ENCODE results near the gene AS3MT. TPM values are rescaled to one million over a fixed set of nuclear protein-coding genes. Genes with fewer than 3 reads are reported as not detected.

Gene AS3MT
- total RNA-seq, 2 donors from 2014 or later, result 1.0 TPM; not detected in 1

DNA sequence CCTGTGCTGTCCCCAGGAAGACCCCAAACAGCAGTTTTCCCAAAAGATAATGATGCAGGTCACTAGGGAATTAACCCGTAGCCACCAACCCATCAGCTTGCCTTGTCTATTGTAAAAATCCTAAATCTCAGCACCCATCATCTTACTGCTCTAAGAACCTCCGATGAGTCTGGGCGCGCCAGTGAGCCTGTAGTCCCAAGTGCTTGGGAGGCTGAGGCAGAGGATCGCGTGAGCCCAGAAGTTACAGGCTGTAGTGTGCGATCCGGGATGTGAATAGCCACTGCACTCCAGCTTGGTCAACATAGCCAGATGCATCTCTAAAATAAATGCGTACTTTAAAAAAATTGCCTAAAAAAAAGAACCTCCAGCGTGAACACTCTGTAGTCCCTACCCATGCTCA lies 951 bp downstream of the AS3MT start:
- Mint-ChIP-seq H3K27ac (peak overlapping the region; percentile 67), H3K4me3 (no peak overlapping the region), H3K27me3 (peaks cover 19% of the 10 kb centered on the region), H3K4me1 (peaks cover 10% of the 10 kb centered on the region), H3K36me3 (ENCODE audit: low read depth) (peaks cover 3% of the 10 kb centered on the region)
- DNase-seq (no peak), ATAC-seq (no peak)
- no peaks in the 10 kb centered on the region for H3K9me3 ChIP-seq (ENCODE audit: control insufficient read depth, low read length, poor library complexity, severe bottlenecking)

DNA sequence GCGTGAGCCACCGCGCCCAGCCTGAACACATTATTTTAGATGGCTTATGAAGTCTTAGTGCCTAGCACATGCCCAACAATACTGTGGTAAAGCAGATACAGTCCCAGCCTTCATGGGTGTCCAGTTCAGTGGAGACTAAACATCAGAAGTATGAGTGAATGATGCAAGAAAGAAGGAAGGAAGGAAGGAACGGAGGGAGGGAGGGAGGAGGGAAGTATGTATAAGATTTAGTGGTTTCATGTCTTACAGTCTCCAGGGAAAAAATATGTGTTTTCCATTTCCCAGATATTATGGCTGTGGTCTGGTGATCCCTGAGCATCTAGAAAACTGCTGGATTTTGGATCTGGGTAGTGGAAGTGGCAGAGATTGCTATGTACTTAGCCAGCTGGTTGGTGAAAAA lies 2.9 kb downstream of the AS3MT start:
- peaks cover 3% of the 10 kb centered on the region for H3K36me3 Mint-ChIP-seq (ENCODE audit: low read depth)
- DNase-seq, result no peak
- H3K27me3 Mint-ChIP-seq, result peaks cover 19% of the 10 kb centered on the region
- H3K4me1 Mint-ChIP-seq, result peaks cover 10% of the 10 kb centered on the region
- no peak for ATAC-seq
- no peaks in the 10 kb centered on the region for H3K9me3 ChIP-seq (ENCODE audit: control insufficient read depth, low read length, poor library complexity, severe bottlenecking)
- no peak overlapping the region for H3K4me3 Mint-ChIP-seq
- no peak overlapping the region for H3K27ac Mint-ChIP-seq

DNA sequence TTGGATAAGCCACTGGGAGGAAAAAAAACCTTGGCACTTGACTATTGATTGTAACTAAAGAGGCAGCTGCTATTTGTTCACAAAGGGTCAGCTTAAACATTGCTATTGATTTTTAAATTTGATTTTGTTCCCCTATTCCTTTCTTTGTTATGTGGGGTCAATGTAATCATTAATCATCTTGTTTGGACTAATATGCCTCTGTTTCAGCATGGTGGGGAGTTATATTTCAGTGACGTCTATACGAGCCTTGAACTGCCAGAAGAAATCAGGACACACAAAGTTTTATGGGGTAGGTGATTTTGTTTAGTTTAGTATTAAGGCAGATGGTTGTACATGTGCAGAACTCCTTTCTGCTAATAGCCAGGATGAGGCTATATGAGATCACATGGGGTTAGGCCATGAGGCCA lies 7.5 kb downstream of the AS3MT start:
- ATAC-seq (no peak), DNase-seq (no peak)
- no peaks in the 10 kb centered on the region for H3K27me3 Mint-ChIP-seq
- H3K27ac Mint-ChIP-seq, result no peak overlapping the region
- H3K36me3 Mint-ChIP-seq (ENCODE audit: low read depth), result no peaks in the 10 kb centered on the region
- no peaks in the 10 kb centered on the region for H3K9me3 ChIP-seq (ENCODE audit: control insufficient read depth, low read length, poor library complexity, severe bottlenecking)
- no peak overlapping the region for H3K4me3 Mint-ChIP-seq
- no peaks in the 10 kb centered on the region for H3K4me1 Mint-ChIP-seq

DNA sequence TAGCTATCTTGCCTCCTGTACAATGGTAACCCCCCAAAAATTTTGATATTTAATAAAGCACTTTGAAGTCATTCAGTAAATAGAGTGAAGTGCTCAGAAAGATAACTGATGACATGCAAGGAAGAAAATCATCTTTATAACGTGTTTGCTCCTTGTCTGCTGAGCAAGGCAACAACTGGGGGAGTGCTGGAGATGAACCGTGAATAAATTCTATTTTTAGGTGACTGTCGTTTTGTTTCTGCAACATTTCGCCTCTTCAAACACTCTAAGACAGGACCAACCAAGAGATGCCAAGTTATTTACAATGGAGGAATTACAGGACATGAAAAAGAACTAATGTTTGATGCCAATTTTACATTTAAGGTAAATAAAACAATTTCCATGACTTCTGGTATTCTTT lies 9.4 kb downstream of the AS3MT start:
- Mint-ChIP-seq H3K36me3 (ENCODE audit: low read depth) (no peaks in the 10 kb centered on the region), H3K27me3 (no peaks in the 10 kb centered on the region), H3K4me1 (no peaks in the 10 kb centered on the region), H3K4me3 (no peak overlapping the region), H3K27ac (no peak overlapping the region)
- no peaks in the 10 kb centered on the region for H3K9me3 ChIP-seq (ENCODE audit: control insufficient read depth, low read length, poor library complexity, severe bottlenecking)
- DNase-seq (no peak), ATAC-seq (no peak)

DNA sequence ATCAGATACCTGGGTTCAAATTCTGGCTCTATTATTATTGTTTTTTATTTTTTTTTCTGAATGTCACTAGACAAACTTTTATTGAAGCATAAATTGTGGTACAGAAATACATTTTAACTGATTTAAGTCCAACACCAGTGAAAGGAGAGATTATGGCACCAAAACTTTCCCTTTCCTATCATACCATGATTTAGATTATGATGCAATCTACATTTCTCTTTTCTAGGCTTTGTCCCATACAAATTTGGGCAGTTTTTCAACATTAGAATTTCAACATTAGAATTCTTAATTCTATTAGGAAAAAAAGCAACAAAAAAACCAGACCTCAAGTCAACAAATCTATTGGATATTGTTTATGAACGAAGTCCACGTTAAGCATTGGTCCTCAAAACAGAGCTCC lies 11.0 kb downstream of the AS3MT start:
- H3K27me3 Mint-ChIP-seq, result no peaks in the 10 kb centered on the region
- no peaks in the 10 kb centered on the region for H3K36me3 Mint-ChIP-seq (ENCODE audit: low read depth)
- H3K9me3 ChIP-seq (ENCODE audit: control insufficient read depth, low read length, poor library complexity, severe bottlenecking), result no peaks in the 10 kb centered on the region
- DNase-seq (no peak), ATAC-seq (no peak)
- H3K4me1 Mint-ChIP-seq, result no peaks in the 10 kb centered on the region
- no peak overlapping the region for H3K27ac Mint-ChIP-seq
- no peak overlapping the region for H3K4me3 Mint-ChIP-seq

DNA sequence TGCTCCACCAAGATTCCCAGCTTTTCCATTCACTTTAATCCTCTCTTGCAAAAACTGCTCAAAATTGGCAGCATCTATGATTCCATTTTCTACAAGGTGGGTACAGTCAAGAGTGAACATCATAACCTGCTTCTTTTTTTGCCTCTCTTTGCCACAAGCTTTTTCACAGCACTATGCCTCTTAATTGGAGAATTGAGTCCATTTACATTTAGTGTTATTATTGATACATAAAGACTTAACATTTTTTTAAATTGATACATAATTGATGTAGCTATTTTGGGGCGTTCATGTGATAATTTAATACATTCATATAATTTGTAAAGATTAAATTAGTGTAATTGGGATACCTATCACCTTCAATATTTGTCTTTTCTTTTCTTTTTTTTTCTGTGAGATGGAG lies 18.8 kb downstream of the AS3MT start:
- peaks cover 3% of the 10 kb centered on the region for H3K36me3 Mint-ChIP-seq (ENCODE audit: low read depth)
- no peak for DNase-seq
- no peak for ATAC-seq
- no peak overlapping the region for H3K27ac Mint-ChIP-seq
- peaks cover 4% of the 10 kb centered on the region for H3K4me1 Mint-ChIP-seq
- no peak overlapping the region for H3K4me3 Mint-ChIP-seq
- no peaks in the 10 kb centered on the region for H3K9me3 ChIP-seq (ENCODE audit: control insufficient read depth, low read length, poor library complexity, severe bottlenecking)
- H3K27me3 Mint-ChIP-seq, result no peaks in the 10 kb centered on the region

DNA sequence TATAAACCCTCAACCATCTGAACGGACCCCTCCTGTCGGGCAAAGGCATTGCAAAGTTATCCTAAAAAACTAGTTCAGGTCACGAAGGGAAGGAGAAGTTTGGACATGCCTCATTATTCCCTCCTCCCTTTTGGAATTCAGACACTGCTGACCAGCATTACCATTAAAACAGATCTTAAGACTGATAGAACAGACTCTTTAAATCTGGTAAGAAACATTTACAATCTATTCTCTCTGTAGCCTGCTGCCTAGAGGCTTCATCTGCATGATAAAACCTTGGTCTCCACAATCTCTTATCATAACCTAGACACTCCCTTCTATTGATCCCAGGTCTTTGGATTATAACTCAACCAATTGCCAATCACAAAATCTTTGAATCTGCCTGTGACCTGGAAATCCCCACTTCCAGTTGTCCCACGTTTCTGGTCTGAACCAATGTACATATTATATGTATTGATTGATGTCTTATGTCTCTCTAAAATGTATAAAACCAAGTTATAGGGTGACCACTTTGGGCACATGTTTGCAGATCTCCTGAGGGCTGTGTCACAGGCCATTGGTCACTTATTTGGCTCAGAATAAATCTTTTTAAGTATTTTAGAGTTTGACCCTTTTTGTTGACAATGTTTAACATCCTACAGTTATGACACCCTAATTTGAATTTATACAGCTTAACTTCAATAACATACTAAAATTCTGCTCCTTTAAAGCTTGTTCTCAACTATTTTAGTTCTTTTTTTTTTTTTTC lies 25.4 kb downstream of the AS3MT start:
- Mint-ChIP-seq H3K4me1 (no peaks in the 10 kb centered on the region), H3K27ac (no peak overlapping the region), H3K27me3 (no peaks in the 10 kb centered on the region), H3K4me3 (no peak overlapping the region), H3K36me3 (ENCODE audit: low read depth) (peaks cover 2% of the 10 kb centered on the region)
- no peaks in the 10 kb centered on the region for H3K9me3 ChIP-seq (ENCODE audit: control insufficient read depth, low read length, poor library complexity, severe bottlenecking)
- ATAC-seq (no peak), DNase-seq (no peak)

DNA sequence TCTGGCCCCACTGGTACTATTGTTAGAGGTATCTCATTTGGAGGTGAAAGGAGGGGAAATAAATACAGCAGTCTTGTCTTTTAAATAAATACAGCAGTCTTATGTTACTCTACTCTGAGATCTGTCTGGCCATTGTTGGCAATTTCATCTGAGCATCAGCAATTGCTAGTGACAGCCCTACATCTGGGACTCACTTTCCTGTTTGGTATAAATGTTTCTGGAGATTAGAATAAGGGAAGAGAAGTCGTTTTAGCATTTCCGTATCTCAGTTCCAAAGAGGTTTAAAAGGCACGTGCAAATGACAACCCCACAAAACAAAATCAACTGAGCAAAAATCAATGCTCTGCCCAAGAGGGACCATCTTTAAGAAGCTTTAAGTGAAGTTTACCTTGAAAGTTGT lies 30.7 kb downstream of the AS3MT start:
- DNase-seq, result no peak
- H3K9me3 ChIP-seq (ENCODE audit: control insufficient read depth, low read length, poor library complexity, severe bottlenecking), result no peaks in the 10 kb centered on the region
- no peak overlapping the region for H3K4me3 Mint-ChIP-seq
- no peaks in the 10 kb centered on the region for H3K4me1 Mint-ChIP-seq
- no peak for ATAC-seq
- H3K36me3 Mint-ChIP-seq (ENCODE audit: low read depth), result peaks cover 2% of the 10 kb centered on the region
- H3K27me3 Mint-ChIP-seq, result no peaks in the 10 kb centered on the region
- no peak overlapping the region for H3K27ac Mint-ChIP-seq

DNA sequence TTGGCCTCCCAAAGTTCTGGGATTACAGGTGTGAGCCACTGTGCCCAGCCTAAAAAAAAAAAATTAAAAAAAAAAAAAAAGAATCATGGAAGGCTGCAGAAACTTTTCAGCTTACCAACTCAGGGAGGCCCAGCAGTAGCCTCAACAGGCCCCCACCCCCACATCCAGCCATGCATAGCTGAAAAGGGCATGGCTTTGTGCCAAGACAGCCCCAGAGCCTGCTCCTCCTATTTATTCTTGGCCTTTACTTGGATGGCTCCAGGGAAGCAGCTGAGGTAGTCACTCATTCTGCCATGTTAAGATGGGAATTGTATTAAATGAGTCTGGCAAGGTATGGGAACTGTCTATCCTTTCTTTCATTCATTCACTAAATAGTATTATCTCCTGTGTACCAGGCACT lies 35.1 kb downstream of the AS3MT start:
- no peaks in the 10 kb centered on the region for H3K27me3 Mint-ChIP-seq
- H3K27ac Mint-ChIP-seq, result no peak overlapping the region
- H3K36me3 Mint-ChIP-seq (ENCODE audit: low read depth), result peaks cover 2% of the 10 kb centered on the region
- H3K4me3 Mint-ChIP-seq, result no peak overlapping the region
- ATAC-seq (no peak), DNase-seq (no peak)
- H3K9me3 ChIP-seq (ENCODE audit: control insufficient read depth, low read length, poor library complexity, severe bottlenecking), result no peaks in the 10 kb centered on the region
- H3K4me1 Mint-ChIP-seq, result no peaks in the 10 kb centered on the region

DNA sequence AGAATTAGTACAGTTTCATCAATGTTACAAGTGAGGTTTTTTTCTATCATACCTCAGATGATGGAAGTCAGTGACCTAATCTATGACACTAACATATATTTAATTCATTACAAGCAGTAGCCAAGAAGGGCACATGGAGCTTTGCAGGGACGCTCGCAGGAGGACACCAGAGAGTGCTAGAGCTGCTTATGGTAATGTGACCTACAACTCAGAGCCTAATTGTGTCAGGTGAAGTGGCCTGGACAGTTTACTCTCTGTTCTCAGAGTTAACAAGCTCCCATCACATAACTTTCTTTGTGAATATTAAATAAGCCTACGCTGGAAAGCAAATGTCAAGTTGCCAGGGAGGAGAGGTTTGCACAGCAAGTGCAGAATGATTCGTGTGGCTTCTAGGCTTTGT lies 37.2 kb downstream of the AS3MT start:
- Mint-ChIP-seq H3K36me3 (ENCODE audit: low read depth) (peaks cover 2% of the 10 kb centered on the region), H3K27ac (no peak overlapping the region), H3K4me3 (no peak overlapping the region), H3K4me1 (no peaks in the 10 kb centered on the region), H3K27me3 (no peaks in the 10 kb centered on the region)
- H3K9me3 ChIP-seq (ENCODE audit: control insufficient read depth, low read length, poor library complexity, severe bottlenecking), result no peaks in the 10 kb centered on the region
- DNase-seq, result no peak
- no peak for ATAC-seq

DNA sequence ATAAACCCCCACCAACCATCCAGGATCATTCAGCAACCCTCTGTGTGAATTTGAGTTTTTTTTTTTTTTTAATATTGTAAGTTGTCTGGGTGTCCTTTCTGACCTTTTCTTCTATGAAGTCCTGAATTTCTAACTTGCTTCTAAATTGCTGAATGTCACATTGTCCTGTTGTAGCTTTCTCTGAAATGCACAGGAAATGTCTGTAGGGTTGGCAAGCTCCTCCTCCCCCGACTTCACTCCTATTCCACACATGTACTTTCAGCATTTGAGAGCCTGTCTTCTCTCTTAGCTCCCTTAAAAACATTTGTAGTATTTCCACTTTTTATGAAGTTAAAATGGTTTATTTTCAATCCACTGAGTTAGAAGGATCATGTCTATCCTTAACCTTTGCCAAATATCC lies 45.5 kb downstream of the AS3MT start:
- ATAC-seq (no peak), DNase-seq (no peak)
- H3K36me3 Mint-ChIP-seq (ENCODE audit: low read depth), result no peaks in the 10 kb centered on the region
- H3K27me3 Mint-ChIP-seq, result peaks cover 13% of the 10 kb centered on the region
- no peak overlapping the region for H3K27ac Mint-ChIP-seq
- H3K4me3 Mint-ChIP-seq, result no peak overlapping the region
- no peaks in the 10 kb centered on the region for H3K9me3 ChIP-seq (ENCODE audit: control insufficient read depth, low read length, poor library complexity, severe bottlenecking)
- peaks cover 13% of the 10 kb centered on the region for H3K4me1 Mint-ChIP-seq

DNA sequence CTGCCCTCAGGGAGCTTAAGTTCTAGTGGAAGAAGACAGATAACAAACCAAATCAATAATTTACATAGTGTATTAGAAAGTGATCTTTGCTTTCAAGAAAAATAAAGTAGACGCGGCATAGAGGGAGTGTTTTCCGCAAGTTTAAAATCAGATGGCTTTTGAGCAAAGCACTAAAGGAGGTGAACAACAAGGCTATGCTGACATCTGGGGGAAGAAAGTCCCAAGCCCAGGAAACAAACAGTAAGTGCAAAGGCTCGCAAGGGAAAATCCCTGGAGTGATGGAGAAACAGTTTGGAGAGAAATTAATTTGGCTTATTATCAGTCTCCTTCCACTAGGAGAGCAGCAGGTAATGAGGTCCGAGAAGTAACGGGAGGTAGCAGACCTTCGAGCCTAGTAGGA lies 46.9 kb downstream of the AS3MT start:
- peaks cover 25% of the 10 kb centered on the region for H3K4me1 Mint-ChIP-seq
- DNase-seq (no peak), ATAC-seq (no peak)
- peaks cover 13% of the 10 kb centered on the region for H3K27me3 Mint-ChIP-seq
- H3K9me3 ChIP-seq (ENCODE audit: control insufficient read depth, low read length, poor library complexity, severe bottlenecking), result no peaks in the 10 kb centered on the region
- H3K36me3 Mint-ChIP-seq (ENCODE audit: low read depth), result no peaks in the 10 kb centered on the region
- no peak overlapping the region for H3K27ac Mint-ChIP-seq
- H3K4me3 Mint-ChIP-seq, result peak overlapping the region; percentile 96

DNA sequence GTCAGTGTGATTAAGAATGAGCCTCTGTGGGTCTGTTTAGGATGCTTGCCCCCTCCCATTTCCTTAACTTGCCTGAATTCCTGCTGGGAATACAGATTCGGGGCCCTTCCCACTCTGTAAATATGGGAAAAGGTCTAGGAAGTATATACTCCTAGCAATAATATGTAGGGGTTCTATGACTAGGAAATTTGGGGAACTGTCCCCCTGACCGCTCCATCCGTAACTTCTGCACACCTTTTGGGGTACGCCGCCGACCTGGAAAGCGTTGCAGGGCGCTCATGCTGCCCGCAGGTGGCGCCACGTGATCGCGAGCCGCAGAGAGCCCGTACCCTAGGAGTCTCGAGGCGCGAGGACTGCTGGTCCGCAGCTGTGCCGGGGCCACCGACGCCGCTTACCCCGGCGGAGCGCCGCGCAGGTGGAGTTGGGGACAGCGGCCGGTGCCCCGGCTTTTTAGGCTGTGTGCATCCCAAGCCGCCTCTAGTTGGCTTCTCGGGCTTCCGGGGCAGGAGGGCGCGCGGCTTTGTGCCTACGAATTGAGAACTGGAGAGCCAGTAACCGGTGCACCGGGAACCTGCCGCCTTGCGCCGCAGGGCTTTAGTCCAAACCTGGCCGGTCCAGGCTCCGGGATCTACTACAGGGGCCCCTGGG lies 48.2 kb downstream of the AS3MT start:
- peak overlapping the region; percentile 96 for H3K4me3 Mint-ChIP-seq
- peaks cover 33% of the 10 kb centered on the region for H3K4me1 Mint-ChIP-seq
- ATAC-seq, result peak; percentile 58
- H3K27ac Mint-ChIP-seq, result peak overlapping the region; percentile 87
- H3K36me3 Mint-ChIP-seq (ENCODE audit: low read depth), result no peaks in the 10 kb centered on the region
- peak; percentile 73 to 82 (median 77) for DNase-seq
- H3K9me3 ChIP-seq (ENCODE audit: control insufficient read depth, low read length, poor library complexity, severe bottlenecking), result no peaks in the 10 kb centered on the region
- H3K27me3 Mint-ChIP-seq, result peaks cover 7% of the 10 kb centered on the region
